ENCODE data around the gene PCGF3.
"Not testable (repeated sequence)": the region's sequence is repeated elsewhere in the genome, so short reads cannot be mapped to it uniquely, and the experiment has no call there.

PCGF3 gene

DNA sequence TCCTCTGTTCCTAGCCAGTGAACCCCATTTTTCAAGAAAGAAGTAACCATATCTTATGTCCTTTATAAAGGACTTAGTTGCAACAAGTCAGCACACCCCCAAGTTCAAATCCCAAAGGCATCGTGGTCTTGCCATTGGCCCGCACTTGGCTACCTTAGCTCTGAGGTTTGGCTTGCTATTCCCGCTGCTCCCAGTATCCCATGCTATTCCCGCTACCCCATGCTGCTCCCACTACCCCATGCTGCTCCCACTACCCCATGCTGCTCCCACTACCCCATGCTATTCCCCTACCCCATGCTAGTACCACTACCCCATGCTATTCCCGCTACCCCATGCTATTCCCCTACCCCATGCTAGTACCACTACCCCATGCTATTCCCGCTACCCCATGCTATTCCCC, 37.4 kb upstream of the PCGF3 start:
- not testable (repeated sequence) for DNase-seq (ENCODE audit: low read depth, low spot score); H3K36me3 ChIP-seq (ENCODE audit: control insufficient read depth, insufficient read depth, low read length); H3K9me3 ChIP-seq (ENCODE audit: control insufficient read depth, insufficient read depth, low read length); H3K4me1 ChIP-seq (ENCODE audit: control insufficient read depth, insufficient read depth, low read length); H3K27ac ChIP-seq (ENCODE audit: low read length); H3K27me3 ChIP-seq (ENCODE audit: control insufficient read depth, insufficient read depth, low read length); H3K4me3 ChIP-seq (ENCODE audit: low read length)
- WGBS (ENCODE audit: insufficient coverage, insufficient read length), result no CpG with 5 or more reads among the region's 6 CpGs

DNA sequence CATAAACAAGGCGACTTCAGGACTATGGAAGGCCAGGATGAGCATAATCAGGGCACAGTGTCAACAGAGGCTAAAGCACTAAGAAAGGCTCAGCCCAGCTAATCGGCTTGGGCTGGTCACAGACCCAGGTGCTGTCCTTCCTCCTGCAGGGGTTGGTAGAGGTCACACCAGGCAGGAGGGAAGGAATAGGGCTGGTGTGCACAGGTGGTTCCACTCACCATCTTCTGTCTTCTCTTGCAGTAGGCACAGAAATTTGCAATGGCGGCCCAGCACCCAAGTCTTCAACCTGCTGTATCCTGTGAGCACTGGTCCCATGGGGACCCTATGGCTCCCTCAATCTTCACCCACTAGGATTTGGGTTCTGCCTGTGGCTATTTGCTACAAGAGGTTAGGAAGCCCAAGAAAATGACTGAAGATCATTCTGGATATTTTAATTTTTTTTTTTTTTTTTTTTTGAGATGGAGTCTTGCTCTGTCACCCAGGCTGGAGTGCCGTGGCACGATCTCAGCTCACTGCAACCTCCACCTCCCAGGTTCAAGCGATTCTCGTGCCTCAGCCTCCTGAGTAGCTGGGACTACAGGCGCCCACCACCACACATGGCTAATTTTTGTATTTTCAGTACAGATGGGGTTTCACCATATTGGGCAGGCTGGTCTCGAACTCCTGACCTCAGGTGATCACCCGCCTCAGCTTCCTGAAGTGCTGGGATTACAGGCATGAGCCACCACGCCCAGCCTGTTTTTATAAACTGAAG, 35.6 kb upstream of the PCGF3 start:
- not testable (repeated sequence) for H3K9me3 ChIP-seq (ENCODE audit: control insufficient read depth, insufficient read depth, low read length); DNase-seq (ENCODE audit: low read depth, low spot score); H3K4me3 ChIP-seq (ENCODE audit: low read length); H3K27ac ChIP-seq (ENCODE audit: low read length); H3K27me3 ChIP-seq (ENCODE audit: control insufficient read depth, insufficient read depth, low read length); H3K4me1 ChIP-seq (ENCODE audit: control insufficient read depth, insufficient read depth, low read length); H3K36me3 ChIP-seq (ENCODE audit: control insufficient read depth, insufficient read depth, low read length)
- no CpG with 5 or more reads among the region's 11 CpGs for WGBS (ENCODE audit: insufficient coverage, insufficient read length)

DNA sequence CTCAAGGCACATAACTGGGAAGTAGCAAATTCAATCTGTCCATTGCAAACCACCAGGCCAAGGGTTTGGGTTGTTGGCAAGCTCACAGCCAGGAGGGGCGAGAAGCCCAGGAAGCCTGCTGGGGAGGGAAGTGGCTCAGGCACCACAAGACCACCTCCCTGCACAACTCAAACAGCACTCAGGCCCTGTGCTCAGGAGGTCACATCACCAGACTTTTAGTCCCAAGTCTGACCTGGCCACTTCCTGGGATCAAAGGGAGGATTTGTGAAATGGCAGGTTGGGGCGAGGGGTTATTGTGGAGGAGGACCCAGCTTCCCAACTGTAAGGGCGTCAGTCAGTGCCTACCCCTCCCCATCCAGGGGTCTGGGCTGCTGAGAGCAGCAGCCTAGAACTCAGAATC, 33.9 kb upstream of the PCGF3 start:
- no CpG with 5 or more reads among the region's 3 CpGs for WGBS (ENCODE audit: insufficient coverage, insufficient read length)
- Histone ChIP-seq H3K27ac (ENCODE audit: low read length) (no peak overlapping the region), H3K36me3 (ENCODE audit: control insufficient read depth, insufficient read depth, low read length) (peaks cover 7% of the 10 kb centered on the region), H3K27me3 (ENCODE audit: control insufficient read depth, insufficient read depth, low read length) (no peaks in the 10 kb centered on the region), H3K9me3 (ENCODE audit: control insufficient read depth, insufficient read depth, low read length) (no peaks in the 10 kb centered on the region), H3K4me3 (ENCODE audit: low read length) (no peak overlapping the region), H3K4me1 (ENCODE audit: control insufficient read depth, insufficient read depth, low read length) (peaks cover 2% of the 10 kb centered on the region; the same call in 1 of the 2 replicates)
- DNase-seq (ENCODE audit: low read depth, low spot score), result no peak

DNA sequence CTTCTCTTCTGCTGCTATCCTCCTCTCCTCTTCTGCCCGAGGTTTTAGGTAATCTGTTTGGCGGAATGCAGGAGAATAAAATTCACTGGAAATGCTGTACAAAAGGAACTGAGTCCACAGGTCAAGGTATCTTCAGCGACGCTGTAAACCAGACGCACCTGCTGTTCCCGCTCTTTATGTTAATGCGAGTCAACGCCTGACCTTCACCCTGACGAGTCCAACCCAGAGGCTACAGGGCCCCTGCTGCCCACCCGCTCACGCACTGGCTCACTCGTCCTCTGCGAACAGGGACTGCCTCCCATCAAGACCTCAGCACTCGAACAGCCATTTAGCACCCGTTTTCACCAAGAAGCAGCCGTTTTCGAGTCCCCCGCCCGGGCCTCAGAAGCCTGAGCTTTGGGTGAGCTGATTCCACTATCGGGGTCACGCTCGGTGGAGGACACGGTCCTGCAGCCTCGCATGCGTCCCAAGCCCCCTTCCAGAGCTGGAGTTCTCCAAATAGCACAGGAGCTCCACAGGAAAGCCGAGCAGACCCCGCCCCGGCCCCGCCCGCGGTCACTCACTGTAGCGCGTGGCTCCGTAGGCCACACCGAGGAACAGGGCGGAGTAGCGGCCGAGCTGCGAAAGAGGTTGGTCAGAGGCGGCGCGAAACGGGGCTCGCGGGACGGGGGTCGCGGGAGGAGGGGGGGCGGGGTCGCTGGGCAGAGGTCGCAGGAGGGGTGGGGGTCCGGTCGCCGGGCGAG, 32.1 kb upstream of the PCGF3 start:
- no peaks in the 10 kb centered on the region for H3K27me3 ChIP-seq (ENCODE audit: control insufficient read depth, insufficient read depth, low read length)
- H3K27ac ChIP-seq (ENCODE audit: low read length), result no peak overlapping the region
- no CpG with 5 or more reads among the region's 55 CpGs for WGBS (ENCODE audit: insufficient coverage, insufficient read length)
- DNase-seq (ENCODE audit: low read depth, low spot score), result no peak
- H3K4me1 ChIP-seq (ENCODE audit: control insufficient read depth, insufficient read depth, low read length), result peaks cover 4% of the 10 kb centered on the region; the same call in 1 of the 2 replicates
- peak overlapping the region; percentile 63 for H3K4me3 ChIP-seq (ENCODE audit: low read length)
- H3K36me3 ChIP-seq (ENCODE audit: control insufficient read depth, insufficient read depth, low read length), result peaks cover 7% of the 10 kb centered on the region
- no peaks in the 10 kb centered on the region for H3K9me3 ChIP-seq (ENCODE audit: control insufficient read depth, insufficient read depth, low read length)

DNA sequence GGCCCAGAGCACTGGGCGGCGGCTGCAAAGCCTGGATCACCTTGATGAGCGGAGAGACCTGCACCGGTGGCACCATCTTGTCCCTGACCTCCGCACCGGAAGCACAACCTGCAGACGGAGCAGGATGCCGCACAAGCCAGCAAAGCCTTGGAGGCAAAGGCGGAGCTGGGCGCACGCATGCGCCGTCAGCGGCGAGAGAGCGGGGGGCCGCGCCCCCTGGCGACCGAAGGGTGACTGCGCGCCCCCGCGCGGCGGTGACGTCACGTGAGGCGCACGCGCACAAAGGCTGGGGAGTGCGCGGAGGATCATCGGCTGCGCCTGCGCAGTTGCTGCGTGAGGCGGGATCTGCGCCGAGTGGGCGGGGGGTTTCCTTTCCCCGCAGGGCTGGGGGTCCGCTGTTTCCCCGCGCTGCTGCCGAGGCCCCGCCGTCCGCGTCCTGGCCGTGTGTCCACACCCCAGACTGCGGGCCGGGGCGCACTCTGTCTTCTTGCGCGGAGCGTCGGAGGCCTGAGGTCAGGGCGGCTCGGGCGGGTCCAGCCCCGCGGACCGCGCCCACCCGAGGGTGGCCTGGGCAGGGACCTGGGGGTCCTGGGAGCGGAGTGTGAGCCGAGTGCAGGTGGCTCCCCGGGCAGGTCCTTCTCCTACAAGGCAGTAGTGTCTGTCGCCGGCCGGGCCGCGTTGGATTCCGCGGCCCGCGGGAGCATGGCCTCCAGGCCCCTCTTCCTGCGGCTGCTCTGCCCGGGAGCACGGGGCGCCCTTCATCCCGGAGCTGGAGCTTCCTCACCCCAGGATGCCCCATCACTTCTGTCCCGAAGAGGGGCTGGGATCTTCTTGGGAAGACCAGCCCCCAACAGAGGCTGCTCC, 31.2 kb upstream of the PCGF3 start, which contains the start of the genes ATP5ME and MYL5:
Gene ATP5ME (minus strand): TSS at position 105 of the 864 bp plus-strand sequence. CDS start 29 bp downstream, at position 76.
Gene MYL5 (plus strand): TSS at position 371 of the 864 bp plus-strand sequence. CDS start 3,485 bp downstream, outside the sequence.
- Histone ChIP-seq H3K9me3 (ENCODE audit: control insufficient read depth, insufficient read depth, low read length) (no peaks in the 10 kb centered on the region), H3K4me1 (ENCODE audit: control insufficient read depth, insufficient read depth, low read length) (peaks cover 4% of the 10 kb centered on the region; the same call in 1 of the 2 replicates), H3K36me3 (ENCODE audit: control insufficient read depth, insufficient read depth, low read length) (peaks cover 7% of the 10 kb centered on the region), H3K27me3 (ENCODE audit: control insufficient read depth, insufficient read depth, low read length) (no peaks in the 10 kb centered on the region), H3K4me3 (ENCODE audit: low read length) (peak within 1 kb of the TSS; percentile 63), H3K27ac (ENCODE audit: low read length) (no peak within 1 kb of the TSS)
- DNase-seq (ENCODE audit: low read depth, low spot score), result peak; percentile 97
- no CpG with 5 or more reads among the region's 84 CpGs for WGBS (ENCODE audit: insufficient coverage, insufficient read length)

DNA sequence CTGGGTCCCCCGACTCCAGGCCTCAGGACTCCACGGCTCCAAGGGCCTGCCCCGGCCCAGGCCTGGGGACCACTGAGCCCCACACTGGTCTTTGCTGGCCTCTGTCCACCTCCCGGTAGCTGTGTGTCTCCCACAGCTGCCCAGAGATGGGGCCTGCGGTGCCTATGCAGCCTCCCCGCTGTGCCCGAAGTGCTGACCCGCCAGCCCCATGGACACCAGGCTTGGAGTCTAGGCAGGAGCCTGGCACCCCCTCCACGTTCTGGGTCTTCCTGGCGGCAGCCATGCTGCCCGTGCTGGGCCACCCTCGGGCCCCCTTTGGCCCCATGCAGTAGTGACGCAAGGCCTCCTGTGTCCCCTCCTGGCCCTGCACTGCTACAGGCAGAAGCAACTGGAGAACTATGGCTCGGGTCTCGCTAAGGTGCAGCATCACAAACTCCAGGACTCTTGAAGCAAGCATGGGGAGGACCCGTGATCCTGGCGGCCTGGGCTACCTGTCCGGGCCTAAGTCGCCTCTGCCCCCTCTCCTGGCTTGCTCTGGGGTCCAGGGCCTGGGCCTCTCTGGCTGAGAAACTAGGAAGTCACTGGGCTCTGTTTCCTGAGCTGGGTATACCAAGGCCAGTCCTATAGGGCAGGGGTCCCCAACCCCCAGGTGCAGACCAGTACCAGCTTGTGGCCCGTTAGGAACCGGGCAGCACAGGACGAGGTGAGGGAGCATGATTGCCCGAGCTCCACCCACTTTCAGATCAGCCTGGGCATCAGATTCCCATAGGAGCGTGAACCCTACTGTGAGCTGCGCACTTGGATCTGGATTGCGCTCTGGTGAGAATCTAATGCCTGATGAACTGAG, 30.4 kb upstream of the PCGF3 start:
- no CpG with 5 or more reads among the region's 26 CpGs for WGBS (ENCODE audit: insufficient coverage, insufficient read length)
- no peak for DNase-seq (ENCODE audit: low read depth, low spot score)
- H3K36me3 ChIP-seq (ENCODE audit: control insufficient read depth, insufficient read depth, low read length), result peaks cover 7% of the 10 kb centered on the region
- H3K27me3 ChIP-seq (ENCODE audit: control insufficient read depth, insufficient read depth, low read length), result no peaks in the 10 kb centered on the region
- peaks cover 4% of the 10 kb centered on the region; the same call in 1 of the 2 replicates for H3K4me1 ChIP-seq (ENCODE audit: control insufficient read depth, insufficient read depth, low read length)
- no peaks in the 10 kb centered on the region for H3K9me3 ChIP-seq (ENCODE audit: control insufficient read depth, insufficient read depth, low read length)
- no peak overlapping the region for H3K27ac ChIP-seq (ENCODE audit: low read length)
- H3K4me3 ChIP-seq (ENCODE audit: low read length), result peak overlapping the region; percentile 63; the same call in 1 of the 2 replicates

DNA sequence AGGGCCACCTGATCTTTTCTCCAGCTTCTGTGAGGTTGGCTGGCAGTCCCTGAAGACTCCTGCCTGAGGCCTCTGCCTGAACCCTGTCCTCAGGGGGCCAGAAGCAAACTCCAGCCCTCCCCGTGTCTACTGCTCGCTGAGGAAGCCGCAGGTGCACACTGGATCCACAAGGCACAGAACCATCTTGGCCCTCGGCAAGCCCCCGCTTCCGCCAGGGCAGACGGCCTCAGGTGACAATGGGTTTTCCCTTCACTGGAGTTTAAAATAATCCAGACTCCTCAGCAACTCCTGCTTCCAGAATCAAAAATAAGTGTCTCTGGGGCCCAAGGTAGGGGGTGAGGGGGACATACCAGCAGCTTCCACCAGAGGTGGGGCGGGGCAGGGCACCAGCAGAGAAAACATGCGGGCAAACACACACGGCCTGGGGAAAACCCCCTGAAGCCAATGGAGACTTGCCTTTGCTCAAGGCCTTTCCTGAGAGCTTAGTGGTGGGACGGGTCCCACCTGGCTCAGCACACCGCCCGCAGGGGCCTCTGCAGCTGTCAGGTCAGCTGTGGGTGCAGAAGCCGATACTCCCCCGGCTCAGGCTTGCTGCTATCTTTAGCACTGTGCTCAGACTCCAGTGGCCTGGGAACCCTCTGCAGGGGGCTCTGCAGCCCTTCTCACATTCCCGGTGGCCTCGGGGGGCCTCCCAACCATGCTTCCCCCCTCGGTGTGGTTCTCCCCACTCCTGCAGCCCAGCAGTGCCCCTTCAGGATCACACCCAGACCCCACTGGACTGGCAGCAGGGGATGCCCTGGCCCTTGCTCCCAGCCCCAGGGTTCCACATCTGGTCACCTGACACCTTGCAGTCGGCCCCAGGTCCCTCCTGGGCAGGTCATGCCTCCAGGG, 29.4 kb upstream of the PCGF3 start:
- Histone ChIP-seq H3K27ac (ENCODE audit: low read length) (no peak overlapping the region), H3K36me3 (ENCODE audit: control insufficient read depth, insufficient read depth, low read length) (peaks cover 7% of the 10 kb centered on the region), H3K9me3 (ENCODE audit: control insufficient read depth, insufficient read depth, low read length) (no peaks in the 10 kb centered on the region), H3K27me3 (ENCODE audit: control insufficient read depth, insufficient read depth, low read length) (no peaks in the 10 kb centered on the region), H3K4me3 (ENCODE audit: low read length) (no peak overlapping the region), H3K4me1 (ENCODE audit: control insufficient read depth, insufficient read depth, low read length) (peaks cover 5% of the 10 kb centered on the region; the same call in 1 of the 2 replicates)
- WGBS (ENCODE audit: insufficient coverage, insufficient read length), result no CpG with 5 or more reads among the region's 19 CpGs
- no peak for DNase-seq (ENCODE audit: low read depth, low spot score)

DNA sequence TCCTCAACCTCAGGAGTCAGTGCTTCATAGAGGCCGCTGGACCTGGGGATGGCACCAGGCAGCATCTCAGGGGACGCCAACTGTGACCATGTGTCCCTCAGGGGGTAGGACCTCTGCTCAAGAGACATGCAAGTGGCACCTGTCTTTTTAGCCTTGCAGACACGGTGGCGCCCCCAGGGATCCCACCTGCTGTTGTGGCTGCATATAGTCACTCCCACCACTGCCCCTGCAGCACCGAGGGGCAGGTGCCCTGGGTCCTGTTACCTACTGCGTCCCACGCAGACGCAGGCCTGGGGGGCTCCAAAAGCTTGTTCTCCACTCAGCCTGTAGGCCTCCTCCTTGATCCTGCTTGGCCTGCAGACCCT, 28.8 kb upstream of the PCGF3 start:
- DNase-seq (ENCODE audit: low read depth, low spot score), result no peak
- H3K27ac ChIP-seq (ENCODE audit: low read length), result no peak overlapping the region
- no peaks in the 10 kb centered on the region for H3K27me3 ChIP-seq (ENCODE audit: control insufficient read depth, insufficient read depth, low read length)
- H3K4me1 ChIP-seq (ENCODE audit: control insufficient read depth, insufficient read depth, low read length), result peaks cover 5% of the 10 kb centered on the region; the same call in 1 of the 2 replicates
- WGBS (ENCODE audit: insufficient coverage, insufficient read length), result no CpG with 5 or more reads among the region's 8 CpGs
- no peak overlapping the region for H3K4me3 ChIP-seq (ENCODE audit: low read length)
- H3K9me3 ChIP-seq (ENCODE audit: control insufficient read depth, insufficient read depth, low read length), result no peaks in the 10 kb centered on the region
- H3K36me3 ChIP-seq (ENCODE audit: control insufficient read depth, insufficient read depth, low read length), result peaks cover 4% of the 10 kb centered on the region
